ENCODE results near the gene CDK6.

- no peak for TF ChIP-seq CTCF (IDR thresholded peaks at IDR 0.05)
- no peak for TF ChIP-seq POLR2A (IDR thresholded peaks at IDR 0.05)
- TF ChIP-seq EP300 (IDR thresholded peaks at IDR 0.05) = no peak
Measured at GRCh38 chr7:92586403-92586802, 250.0 kb downstream of the CDK6 start.

Measured in stomach (tissue), 4 donors.